ENCODE data around the gene MSN.

MSN gene

DNA sequence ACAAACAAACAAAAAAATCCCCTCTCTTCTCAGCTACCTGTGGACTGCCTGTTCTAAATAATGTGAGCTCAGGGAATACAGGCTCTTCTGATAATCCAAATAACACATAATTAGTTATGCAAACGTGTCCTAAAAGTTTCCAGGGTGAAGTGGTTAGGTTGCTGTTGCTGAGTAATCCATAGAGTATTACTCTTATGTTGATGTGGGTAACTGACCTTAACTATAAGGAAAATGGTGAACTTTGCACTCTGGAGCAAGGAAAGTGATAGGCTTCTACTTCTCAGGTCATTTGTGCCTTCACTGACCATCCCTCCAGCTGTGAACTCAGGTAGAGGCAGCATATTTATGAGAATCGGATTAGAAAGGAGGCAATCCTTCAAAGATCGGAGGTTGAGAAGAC, 19.9 kb downstream of the MSN start:
- no peak for DNase-seq
- no peak overlapping the region for H3K4me3 Mint-ChIP-seq
- CTCF ChIA-PET, result interaction anchor here (0.6 kb wide), 1 partner anchor 109 kb away, joined by 3 read pairs; no protein-coding TSS in a partner anchor
- no peaks in the 10 kb centered on the region for H3K27me3 Mint-ChIP-seq
- peaks cover 57% of the 10 kb centered on the region for H3K36me3 Mint-ChIP-seq
- H3K4me1 Mint-ChIP-seq, result peaks cover 91% of the 10 kb centered on the region
- no peaks in the 10 kb centered on the region for H3K9me3 Mint-ChIP-seq
- H3K27ac Mint-ChIP-seq, result no peak overlapping the region

DNA sequence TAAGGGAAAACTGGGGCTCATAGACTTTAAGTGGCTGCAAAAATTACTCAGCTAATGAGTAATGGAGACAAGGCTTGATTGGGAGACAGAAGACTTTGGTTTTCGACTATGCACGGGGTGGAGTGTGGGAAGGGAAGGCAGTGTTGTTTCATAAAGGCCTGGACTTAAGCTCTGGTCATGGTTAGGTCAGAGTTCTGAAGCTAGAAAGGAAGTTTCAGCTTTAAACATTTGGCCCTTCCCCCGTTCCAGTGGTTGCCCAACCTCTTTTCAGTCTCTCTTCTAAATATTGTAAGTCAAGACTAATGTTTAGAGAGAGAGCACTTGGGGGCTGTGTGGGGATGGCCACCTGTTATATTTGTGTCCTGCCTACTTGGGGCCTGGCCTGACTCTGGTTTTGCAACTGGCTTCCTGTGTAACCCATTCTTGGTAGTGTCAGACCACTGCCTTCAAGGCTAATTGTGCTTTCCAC, 21.0 kb downstream of the MSN start:
- H3K36me3 Mint-ChIP-seq, result peaks cover 56% of the 10 kb centered on the region
- no peak for DNase-seq
- peak overlapping the region; percentile 75 for H3K27ac Mint-ChIP-seq
- no peak overlapping the region for H3K4me3 Mint-ChIP-seq
- H3K4me1 Mint-ChIP-seq, result peaks cover 88% of the 10 kb centered on the region
- H3K9me3 Mint-ChIP-seq, result no peaks in the 10 kb centered on the region
- no peaks in the 10 kb centered on the region for H3K27me3 Mint-ChIP-seq
- CTCF ChIA-PET, result no interaction called here

DNA sequence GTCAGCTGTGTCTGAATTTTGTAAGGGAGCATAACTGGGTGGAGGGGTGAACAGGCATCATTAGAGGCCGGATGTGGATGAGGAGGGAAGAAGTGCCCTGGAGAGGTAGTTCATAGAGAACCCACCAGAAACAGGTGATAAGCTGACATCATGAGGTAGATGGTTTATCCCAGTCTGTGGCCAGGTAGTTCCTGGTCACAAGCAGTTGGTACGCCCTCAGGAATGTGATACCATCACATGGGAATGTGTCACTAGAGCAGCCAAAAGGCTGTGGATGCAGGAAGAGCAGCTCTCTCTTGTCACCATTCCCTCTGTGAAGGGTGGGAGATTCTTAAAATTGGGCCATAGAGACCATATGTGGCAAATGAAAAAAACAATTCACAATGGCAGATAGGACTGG, 21.9 kb downstream of the MSN start:
- DNase-seq, result no peak
- Mint-ChIP-seq H3K4me1 (peaks cover 90% of the 10 kb centered on the region), H3K9me3 (no peaks in the 10 kb centered on the region), H3K4me3 (no peak overlapping the region), H3K36me3 (peaks cover 55% of the 10 kb centered on the region), H3K27ac (peak overlapping the region; percentile 80), H3K27me3 (no peaks in the 10 kb centered on the region)
- CTCF ChIA-PET, result no interaction called here

DNA sequence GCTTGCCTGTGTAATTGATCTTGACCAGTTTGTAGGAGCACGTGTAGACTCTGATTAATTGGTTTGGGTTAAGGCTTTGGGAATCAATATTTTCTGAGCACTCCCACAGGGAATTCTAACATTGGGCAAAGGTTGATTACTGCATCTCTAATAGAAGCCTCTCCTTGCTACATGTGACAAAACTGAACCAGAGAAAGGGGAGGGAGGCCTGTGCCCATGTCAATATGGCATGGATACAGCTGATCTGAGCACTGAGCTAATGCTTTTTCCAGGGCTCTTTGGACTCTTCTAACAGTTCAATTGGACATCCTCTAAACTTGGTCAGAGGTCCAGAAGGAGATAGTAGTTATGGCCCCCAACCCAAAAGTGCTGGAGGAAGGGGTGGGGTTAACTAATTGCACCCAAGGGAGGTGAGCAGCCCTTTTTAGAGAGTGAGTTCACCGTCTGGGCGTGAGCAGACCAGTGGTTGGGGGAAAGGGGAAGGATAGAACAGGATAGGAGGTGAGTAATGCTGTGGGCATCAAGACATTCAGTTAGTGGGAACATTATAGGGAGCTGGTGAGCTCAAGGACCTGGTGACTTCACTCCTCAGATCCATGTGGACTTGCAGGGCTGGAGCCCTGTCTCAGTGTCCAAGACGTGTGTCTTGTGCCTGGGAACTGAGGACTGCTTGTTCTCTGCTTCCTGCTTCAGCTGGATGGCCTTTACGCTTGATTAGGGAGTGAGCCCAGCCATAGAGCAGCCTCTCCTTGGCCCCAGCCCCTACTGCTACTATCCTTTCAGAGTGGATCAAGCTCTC, 22.8 kb downstream of the MSN start:
- H3K27ac Mint-ChIP-seq, result no peak overlapping the region
- H3K9me3 Mint-ChIP-seq, result no peaks in the 10 kb centered on the region
- peaks cover 56% of the 10 kb centered on the region for H3K36me3 Mint-ChIP-seq
- H3K27me3 Mint-ChIP-seq, result no peaks in the 10 kb centered on the region
- H3K4me1 Mint-ChIP-seq, result peaks cover 91% of the 10 kb centered on the region
- CTCF ChIA-PET, result no interaction called here
- no peak for DNase-seq
- no peak overlapping the region for H3K4me3 Mint-ChIP-seq

DNA sequence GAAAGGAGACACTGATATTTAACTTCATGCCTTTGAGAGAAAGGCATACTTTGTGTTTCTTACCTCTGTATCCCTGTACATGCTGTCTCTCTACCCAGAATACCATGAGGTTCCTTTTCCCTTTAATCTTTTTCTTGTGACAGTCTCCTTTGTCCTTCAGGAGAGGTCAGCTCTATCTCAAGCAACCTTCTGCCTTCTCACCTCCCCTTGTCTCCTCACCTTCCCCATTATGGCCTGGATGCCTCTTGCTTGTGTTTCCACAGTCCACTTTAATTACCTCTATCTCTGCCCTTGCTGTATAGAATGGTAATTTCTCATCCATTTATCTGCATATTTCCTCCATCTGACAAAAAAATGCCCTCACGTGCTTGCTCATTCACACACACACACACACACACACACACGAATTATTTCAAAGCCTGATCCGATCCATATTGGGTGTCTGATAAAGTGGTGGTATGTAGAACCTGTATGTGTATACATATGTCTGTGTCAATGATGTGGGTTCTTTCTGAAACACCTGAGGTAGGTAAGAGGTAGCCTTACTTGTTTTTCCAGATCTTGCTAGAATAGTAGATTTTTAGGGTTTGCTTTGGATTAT, 28.5 kb downstream of the MSN start:
- peaks cover 45% of the 10 kb centered on the region for H3K36me3 Mint-ChIP-seq
- CTCF ChIA-PET, result interaction anchor here (1.8 kb wide), 1 partner anchor 10 kb away, joined by 4 read pairs; no protein-coding TSS in a partner anchor
- H3K4me1 Mint-ChIP-seq, result peaks cover 90% of the 10 kb centered on the region
- peak overlapping the region; percentile 97 for H3K27ac Mint-ChIP-seq
- DNase-seq, result no peak
- peak overlapping the region; percentile 73 for H3K4me3 Mint-ChIP-seq
- H3K27me3 Mint-ChIP-seq, result no peaks in the 10 kb centered on the region
- H3K9me3 Mint-ChIP-seq, result no peaks in the 10 kb centered on the region

DNA sequence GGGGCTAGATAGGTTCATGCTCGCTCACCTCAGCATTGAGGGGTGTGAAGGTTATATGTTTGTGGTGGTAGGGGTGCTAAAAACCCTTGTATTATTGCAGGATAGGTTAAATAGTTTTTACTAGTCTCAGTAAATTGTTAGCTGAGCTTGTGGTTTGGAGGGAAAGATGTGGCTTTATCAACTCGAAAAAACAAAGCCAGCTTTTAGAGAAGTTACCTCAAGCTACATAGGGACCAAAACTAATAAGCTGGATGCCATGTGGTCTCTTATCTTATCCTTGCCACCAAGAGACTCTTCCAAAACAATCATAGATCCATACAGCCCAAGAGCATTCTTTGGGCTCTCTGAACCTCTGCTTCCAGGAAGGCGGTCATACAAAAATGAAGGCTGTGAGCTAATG, 29.2 kb downstream of the MSN start:
- peak overlapping the region; percentile 97 for H3K27ac Mint-ChIP-seq
- H3K9me3 Mint-ChIP-seq, result no peaks in the 10 kb centered on the region

DNA sequence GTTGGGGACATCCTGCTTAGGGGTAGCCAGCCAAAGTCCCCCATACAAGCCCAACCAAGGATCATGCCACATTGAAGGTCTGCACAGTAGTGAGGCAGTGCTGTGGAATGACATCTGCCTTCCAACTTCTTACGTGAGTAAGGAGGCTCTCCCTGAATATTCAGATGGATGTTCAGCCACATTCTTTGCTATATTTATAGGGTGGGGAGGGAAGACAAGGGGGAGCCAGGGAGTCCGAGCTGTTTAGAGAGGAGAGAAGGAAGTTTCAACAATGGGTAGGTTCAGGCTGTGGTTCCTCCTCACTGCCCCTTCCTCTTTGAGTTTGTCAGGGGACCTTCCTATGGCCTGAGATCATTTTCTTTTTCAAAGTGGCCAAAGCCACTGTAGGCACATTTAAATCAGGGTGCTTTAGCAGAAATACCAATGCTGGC, 29.8 kb downstream of the MSN start:
- Mint-ChIP-seq H3K27ac (peak overlapping the region; percentile 97), H3K4me3 (peak overlapping the region; percentile 73), H3K36me3 (peaks cover 49% of the 10 kb centered on the region), H3K4me1 (peaks cover 89% of the 10 kb centered on the region), H3K27me3 (no peaks in the 10 kb centered on the region), H3K9me3 (no peaks in the 10 kb centered on the region)
- CTCF ChIA-PET, result interaction anchor here (1.0 to 2.4 kb wide), 4 partner anchors 9 to 95 kb away, joined by 3 to 9 read pairs (median 4); no protein-coding TSS in a partner anchor
- DNase-seq, result no peak

More for the DNA sequence above, 29.2 kb downstream of the MSN start:
- DNase-seq, result no peak
- Mint-ChIP-seq H3K36me3 (peaks cover 51% of the 10 kb centered on the region), H3K27me3 (no peaks in the 10 kb centered on the region), H3K4me1 (peaks cover 91% of the 10 kb centered on the region), H3K4me3 (peak overlapping the region; percentile 73)
- CTCF ChIA-PET, result interaction anchor here (1.0 to 2.4 kb wide), 3 partner anchors 10 to 94 kb away, joined by 3 to 9 read pairs (median 4); no protein-coding TSS in a partner anchor

DNA sequence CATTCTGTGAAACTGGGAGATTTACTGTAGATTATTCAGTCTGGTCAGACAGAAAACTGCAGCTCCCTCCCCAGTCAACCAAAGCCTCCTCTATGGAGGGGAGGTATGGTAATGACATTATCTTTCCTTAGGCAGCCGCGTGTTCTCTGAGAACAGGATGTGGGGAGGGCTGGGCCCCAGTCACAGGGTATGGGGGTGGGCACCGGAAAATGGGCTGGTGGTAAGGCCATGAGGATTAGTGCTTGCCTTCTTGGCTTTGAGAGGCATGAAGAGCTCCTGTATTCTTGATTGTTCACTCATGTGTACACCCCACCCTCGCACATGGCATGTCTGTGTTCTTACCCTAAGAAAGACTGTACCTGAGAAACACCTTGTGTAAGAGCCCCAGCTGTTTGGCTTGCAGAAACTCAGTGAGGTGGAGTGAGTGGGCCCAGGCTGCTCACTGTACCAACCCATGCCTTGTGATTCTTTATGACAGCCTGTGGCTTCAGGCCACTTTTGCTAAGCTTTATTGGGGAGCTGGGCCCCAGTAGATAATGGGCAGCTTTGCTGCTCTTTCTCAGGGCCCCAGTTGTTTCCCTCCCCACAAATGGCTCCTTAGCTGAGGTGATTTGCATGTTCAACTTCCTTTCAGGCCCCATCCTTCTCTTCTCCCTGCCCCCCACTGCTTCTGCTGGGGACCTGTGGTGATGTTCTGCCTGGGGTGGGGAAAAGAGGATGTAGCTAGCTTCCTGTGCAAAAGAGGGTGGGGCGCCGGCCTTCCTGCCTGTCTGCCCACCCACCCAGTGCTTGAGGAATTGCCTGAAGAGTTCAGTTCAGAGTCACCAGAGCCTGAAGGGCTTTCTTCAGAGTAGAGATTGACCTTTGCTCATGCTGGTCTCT, 30.7 kb downstream of the MSN start:
- Mint-ChIP-seq H3K9me3 (no peaks in the 10 kb centered on the region), H3K4me3 (peak overlapping the region; percentile 73), H3K36me3 (peaks cover 52% of the 10 kb centered on the region), H3K27ac (peak overlapping the region; percentile 97), H3K27me3 (no peaks in the 10 kb centered on the region), H3K4me1 (peaks cover 93% of the 10 kb centered on the region)
- CTCF ChIA-PET, result interaction anchor here (1.0 to 2.4 kb wide), 5 partner anchors 16 to 102 kb away, joined by 3 to 9 read pairs (median 3); no protein-coding TSS in a partner anchor
- peak; percentile 82 for DNase-seq

DNA sequence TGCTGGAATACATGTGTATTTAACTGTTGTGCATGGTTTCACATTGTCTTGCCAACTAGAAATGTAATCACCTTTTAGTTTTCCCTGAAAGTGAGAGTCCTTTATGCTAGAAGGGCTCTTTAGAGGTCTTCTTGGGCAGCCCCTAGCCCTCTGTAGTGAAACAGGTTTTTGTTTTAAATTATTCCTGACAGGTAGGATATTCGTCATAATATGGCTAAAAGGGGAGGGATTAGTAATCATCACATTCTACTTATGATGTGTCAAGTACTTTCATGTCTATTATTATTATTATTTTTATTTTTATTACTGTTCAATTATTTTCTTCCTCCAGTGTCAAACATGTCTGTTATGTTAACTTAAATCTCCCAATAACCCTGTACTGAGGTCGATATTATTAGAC, 35.5 kb downstream of the MSN start:
- no peaks in the 10 kb centered on the region for H3K9me3 Mint-ChIP-seq
- no peak overlapping the region for H3K4me3 Mint-ChIP-seq
- peaks cover 89% of the 10 kb centered on the region for H3K4me1 Mint-ChIP-seq
- peaks cover 62% of the 10 kb centered on the region for H3K36me3 Mint-ChIP-seq
- H3K27me3 Mint-ChIP-seq, result no peaks in the 10 kb centered on the region
- CTCF ChIA-PET, result interaction anchor here (1.0 to 2.9 kb wide), 3 partner anchors 30 to 107 kb away, joined by 4 to 9 read pairs (median 5); no protein-coding TSS in a partner anchor
- peak overlapping the region; percentile 68 for H3K27ac Mint-ChIP-seq
- DNase-seq, result no peak

DNA sequence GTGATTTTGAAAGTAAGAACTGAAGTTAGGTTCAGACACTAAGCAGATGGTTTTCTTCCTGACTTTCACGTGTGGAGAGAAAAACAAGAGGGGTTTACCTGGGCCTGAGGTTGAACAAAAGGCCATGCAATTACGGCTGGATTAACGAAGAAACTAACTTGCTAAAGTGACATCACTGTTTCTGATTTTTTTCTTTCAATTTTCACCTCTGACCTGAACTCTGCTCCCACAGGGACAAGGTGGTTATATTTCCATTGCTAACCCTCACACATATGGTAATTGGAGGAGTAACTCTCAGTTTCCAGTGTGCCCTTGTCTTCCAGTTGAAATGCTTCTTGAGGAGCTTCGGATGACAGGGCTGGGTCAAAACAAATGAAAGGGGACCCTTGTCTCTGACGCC, 38.0 kb downstream of the MSN start:
- H3K4me3 Mint-ChIP-seq, result peak overlapping the region; percentile 20
- H3K36me3 Mint-ChIP-seq, result peaks cover 64% of the 10 kb centered on the region
- no peaks in the 10 kb centered on the region for H3K9me3 Mint-ChIP-seq
- H3K27me3 Mint-ChIP-seq, result no peaks in the 10 kb centered on the region
- peak overlapping the region; percentile 89 for H3K27ac Mint-ChIP-seq
- CTCF ChIA-PET, result interaction anchor here (1.4 to 2.4 kb wide), 2 partner anchors 27 to 111 kb away, joined by 3 to 8 read pairs; no protein-coding TSS in a partner anchor
- DNase-seq, result no peak
- H3K4me1 Mint-ChIP-seq, result peaks cover 77% of the 10 kb centered on the region

DNA sequence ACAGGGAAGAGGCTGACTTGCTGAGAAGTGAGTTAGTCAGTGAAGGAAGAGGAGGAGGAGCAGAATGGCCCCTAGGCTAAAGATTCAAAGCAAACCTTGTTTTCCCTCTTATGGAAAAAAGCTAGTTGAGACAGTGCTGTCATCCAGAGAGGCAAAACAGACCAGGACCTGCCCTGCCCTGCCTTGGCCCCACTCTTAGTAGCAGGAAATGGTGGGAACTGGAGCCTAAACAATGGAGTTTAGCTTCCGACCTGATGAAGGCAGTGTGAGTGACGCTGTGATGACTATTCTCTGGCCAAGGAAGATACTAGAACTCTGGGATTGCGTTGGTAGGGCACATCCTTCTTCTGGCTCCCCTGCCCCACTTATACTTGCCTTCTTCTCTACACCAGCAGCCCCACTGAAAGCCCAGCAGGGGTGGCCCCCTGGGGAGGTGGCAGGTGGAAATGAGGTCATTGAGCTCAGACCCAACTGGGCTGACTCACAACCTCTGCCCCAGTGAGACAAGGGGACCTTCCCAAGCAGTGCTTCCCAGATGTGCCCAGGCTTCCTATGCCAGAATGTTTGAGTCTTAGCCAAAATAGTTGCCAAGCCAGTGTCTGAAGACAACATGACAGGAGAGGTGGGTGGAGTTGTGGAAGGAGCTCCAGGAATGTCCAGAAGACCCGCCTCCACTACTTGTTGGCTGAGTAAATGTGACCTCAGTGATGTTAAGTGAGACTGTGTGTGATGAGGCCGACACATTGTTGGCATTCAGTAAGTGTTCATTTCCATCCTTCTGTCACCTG, 38.8 kb downstream of the MSN start:
- no peak for DNase-seq
- CTCF ChIA-PET, result interaction anchor here (0.8 to 2.2 kb wide), 4 partner anchors 10 to 34 kb away, joined by 3 to 6 read pairs (median 4); no protein-coding TSS in a partner anchor
- peaks cover 56% of the 10 kb centered on the region for H3K36me3 Mint-ChIP-seq
- H3K27ac Mint-ChIP-seq, result peak overlapping the region; percentile 89
- H3K9me3 Mint-ChIP-seq, result no peaks in the 10 kb centered on the region
- no peaks in the 10 kb centered on the region for H3K27me3 Mint-ChIP-seq
- peaks cover 70% of the 10 kb centered on the region for H3K4me1 Mint-ChIP-seq
- peak overlapping the region; percentile 18 for H3K4me3 Mint-ChIP-seq

DNA sequence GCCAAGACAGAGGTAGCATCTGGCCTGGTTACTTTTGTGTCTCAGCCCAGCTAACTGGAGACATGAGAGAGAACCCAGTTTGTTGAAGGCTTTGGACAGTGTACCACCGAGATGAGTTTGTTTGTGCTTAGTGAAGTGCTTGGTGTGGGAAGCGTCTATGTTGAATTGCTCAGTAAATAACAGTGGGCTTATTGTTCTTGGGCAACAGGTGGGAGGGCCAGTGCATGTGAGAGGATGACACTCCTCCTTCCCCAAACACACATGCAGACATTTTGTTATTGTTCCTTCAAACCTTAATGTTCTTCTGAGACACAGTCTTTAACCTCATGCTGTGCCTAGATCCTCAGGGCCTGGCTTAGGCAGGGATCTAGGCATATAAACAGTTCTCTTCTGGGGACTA, 39.7 kb downstream of the MSN start:
- no peaks in the 10 kb centered on the region for H3K27me3 Mint-ChIP-seq
- no peak for DNase-seq
- H3K4me1 Mint-ChIP-seq, result peaks cover 68% of the 10 kb centered on the region
- CTCF ChIA-PET, result interaction anchor here (2.2 kb wide), 1 partner anchor 35 kb away, joined by 6 read pairs; no protein-coding TSS in a partner anchor
- no peak overlapping the region for H3K4me3 Mint-ChIP-seq
- peaks cover 54% of the 10 kb centered on the region for H3K36me3 Mint-ChIP-seq
- no peaks in the 10 kb centered on the region for H3K9me3 Mint-ChIP-seq
- H3K27ac Mint-ChIP-seq, result peak overlapping the region; percentile 83

Measured in activated naive CD4-positive, alpha-beta T cell treated with anti-CD3 and anti-CD28 coated beads, Interleukin-2, amount 10 ng/mL, durations not matched to agents 7 days and 5 days (primary cell).